Fibroblast of skin of right biceps (primary cell): Measurements from ENCODE around the gene DPYSL3.

Experiments used
- DNase-seq: peaks from one replicate; pipeline ENCODE4 v3.0.0-alpha.2; 2013

The DPYSL3 gene

GRCh38 chr5:147467973-147468508 lies 41.8 kb downstream of the DPYSL3 start:
- no peak for DNase-seq

- no peak for DNase-seq
Measured at GRCh38 chr5:147466360-147466980, 43.4 kb downstream of the DPYSL3 start.

GRCh38 chr5:147465747-147466146 lies 44.1 kb downstream of the DPYSL3 start:
- DNase-seq, result no peak

GRCh38 chr5:147464211-147464610 lies 45.7 kb downstream of the DPYSL3 start:
- DNase-seq, result peak; percentile 39

- peak; percentile 44 for DNase-seq
Measured at GRCh38 chr5:147461915-147462314, 48.0 kb downstream of the DPYSL3 start.

- DNase-seq, result no peak
Measured at GRCh38 chr5:147460380-147460779, 49.5 kb downstream of the DPYSL3 start.

- DNase-seq, result no peak
Measured at GRCh38 chr5:147458581-147458980, 51.3 kb downstream of the DPYSL3 start.

GRCh38 chr5:147455822-147456450 lies 53.9 kb downstream of the DPYSL3 start:
- DNase-seq, result no peak

GRCh38 chr5:147454996-147455677 lies 54.7 kb downstream of the DPYSL3 start:
- DNase-seq, result peak; percentile 57

- peak; percentile 88 for DNase-seq
Measured at GRCh38 chr5:147453875-147454814, 55.7 kb downstream of the DPYSL3 start.

- DNase-seq, result no peak
Measured at GRCh38 chr5:147452165-147452811, 57.6 kb downstream of the DPYSL3 start.

GRCh38 chr5:147451193-147451592 lies 58.7 kb downstream of the DPYSL3 start:
- DNase-seq, result no peak

- no peak for DNase-seq
Measured at GRCh38 chr5:147450606-147451005, 59.3 kb downstream of the DPYSL3 start.

GRCh38 chr5:147448766-147449165 lies 61.1 kb downstream of the DPYSL3 start:
- no peak for DNase-seq

- DNase-seq, result no peak
Measured at GRCh38 chr5:147446523-147446922, 63.3 kb downstream of the DPYSL3 start.

- DNase-seq, result no peak
Measured at GRCh38 chr5:147445917-147446316, 64.0 kb downstream of the DPYSL3 start.

GRCh38 chr5:147445090-147445489 lies 64.8 kb downstream of the DPYSL3 start:
- DNase-seq, result no peak

- no peak for DNase-seq
Measured at GRCh38 chr5:147442224-147442623, 67.6 kb downstream of the DPYSL3 start.

- DNase-seq, result no peak
Measured at GRCh38 chr5:147441191-147441695, 68.6 kb downstream of the DPYSL3 start.

GRCh38 chr5:147439254-147439653 lies 70.6 kb downstream of the DPYSL3 start:
- DNase-seq, result peak; percentile 60

GRCh38 chr5:147437161-147437596 lies 72.7 kb downstream of the DPYSL3 start:
- peak; percentile 52 for DNase-seq

GRCh38 chr5:147436596-147436995 lies 73.3 kb downstream of the DPYSL3 start:
- DNase-seq, result no peak
